IPS-15b (cell line): Measurements from ENCODE around the gene AMMECR1.

Experiments
- H3K27me3 ChIP-seq: one replicate; pipeline ENCODE4 v1.6.1; 2013; ENCODE audit warnings: low read length; ENCODE audit not compliant: control insufficient read depth, insufficient read depth
- H3K36me3 ChIP-seq: one replicate; pipeline ENCODE4 v1.6.1; 2013; ENCODE audit warnings: low read length; ENCODE audit not compliant: control insufficient read depth, insufficient read depth
- H3K4me1 ChIP-seq: one replicate; pipeline ENCODE4 v1.6.1; 2013; ENCODE audit warnings: mild to moderate bottlenecking, low read length; ENCODE audit not compliant: control insufficient read depth, insufficient read depth
- H3K4me3 ChIP-seq: one replicate; pipeline ENCODE4 v1.5.1; 2013; ENCODE audit warnings: low read depth, low read length
- H3K9ac ChIP-seq: one replicate; pipeline ENCODE4 v1.6.1; 2013; ENCODE audit warnings: low read depth, mild to moderate bottlenecking, low read length
- H3K9me3 ChIP-seq: one replicate; pipeline ENCODE4 v1.6.1; 2013; ENCODE audit warnings: mild to moderate bottlenecking, low read length; ENCODE audit not compliant: control insufficient read depth, insufficient read depth

AMMECR1 gene

GRCh38 chrX:110310000-110310790 lies 7.7 kb downstream of the AMMECR1 start:
- H3K9ac ChIP-seq = no peak overlapping the region
- H3K36me3 ChIP-seq = no peaks in the 10 kb centered on the region
- H3K4me3 ChIP-seq = no peak overlapping the region
- no peaks in the 10 kb centered on the region for H3K9me3 ChIP-seq
- H3K4me1 ChIP-seq = peaks cover 40% of the 10 kb centered on the region
- no peaks in the 10 kb centered on the region for H3K27me3 ChIP-seq

- H3K4me1 ChIP-seq = peaks cover 24% of the 10 kb centered on the region
- no peak overlapping the region for H3K9ac ChIP-seq
- no peak overlapping the region for H3K4me3 ChIP-seq
- no peaks in the 10 kb centered on the region for H3K9me3 ChIP-seq
- no peaks in the 10 kb centered on the region for H3K27me3 ChIP-seq
- no peaks in the 10 kb centered on the region for H3K36me3 ChIP-seq
These were observed 9.7 kb downstream of the AMMECR1 start for GRCh38 chrX:110308220-110308619.

GRCh38 chrX:110304884-110305283 lies 13.0 kb downstream of the AMMECR1 start:
- no peak overlapping the region for H3K9ac ChIP-seq
- no peaks in the 10 kb centered on the region for H3K36me3 ChIP-seq
- H3K4me3 ChIP-seq = no peak overlapping the region
- H3K4me1 ChIP-seq = peaks cover 8% of the 10 kb centered on the region
- H3K9me3 ChIP-seq = no peaks in the 10 kb centered on the region
- H3K27me3 ChIP-seq = no peaks in the 10 kb centered on the region

- Histone ChIP-seq H3K27me3 (no peaks in the 10 kb centered on the region), H3K9me3 (no peaks in the 10 kb centered on the region), H3K36me3 (no peaks in the 10 kb centered on the region), H3K9ac (no peak overlapping the region), H3K4me3 (no peak overlapping the region), H3K4me1 (peaks cover 8% of the 10 kb centered on the region)
These were observed 13.5 kb downstream of the AMMECR1 start for GRCh38 chrX:110304371-110304770.

- Histone ChIP-seq H3K9me3 (no peaks in the 10 kb centered on the region), H3K36me3 (no peaks in the 10 kb centered on the region), H3K27me3 (no peaks in the 10 kb centered on the region), H3K4me3 (no peak overlapping the region), H3K4me1 (no peaks in the 10 kb centered on the region), H3K9ac (no peak overlapping the region)
These were observed 14.9 kb downstream of the AMMECR1 start for GRCh38 chrX:110302975-110303374.

- Histone ChIP-seq H3K4me3 (no peak overlapping the region), H3K9ac (no peak overlapping the region), H3K9me3 (no peaks in the 10 kb centered on the region), H3K4me1 (no peaks in the 10 kb centered on the region), H3K27me3 (no peaks in the 10 kb centered on the region), H3K36me3 (no peaks in the 10 kb centered on the region)
These were observed 16.7 kb downstream of the AMMECR1 start for GRCh38 chrX:110301194-110301593.

- no peak overlapping the region for H3K9ac ChIP-seq
- no peaks in the 10 kb centered on the region for H3K4me1 ChIP-seq
- H3K4me3 ChIP-seq = no peak overlapping the region
- H3K27me3 ChIP-seq = no peaks in the 10 kb centered on the region
- H3K9me3 ChIP-seq = no peaks in the 10 kb centered on the region
- H3K36me3 ChIP-seq = no peaks in the 10 kb centered on the region
These were observed 23.8 kb downstream of the AMMECR1 start for GRCh38 chrX:110294087-110294486.

GRCh38 chrX:110293658-110294057 lies 24.2 kb downstream of the AMMECR1 start:
- no peaks in the 10 kb centered on the region for H3K36me3 ChIP-seq
- H3K4me3 ChIP-seq = no peak overlapping the region
- H3K4me1 ChIP-seq = no peaks in the 10 kb centered on the region
- no peaks in the 10 kb centered on the region for H3K27me3 ChIP-seq
- H3K9ac ChIP-seq = no peak overlapping the region
- H3K9me3 ChIP-seq = no peaks in the 10 kb centered on the region

GRCh38 chrX:110287605-110288004 lies 30.3 kb downstream of the AMMECR1 start:
- H3K9me3 ChIP-seq = no peaks in the 10 kb centered on the region
- no peak overlapping the region for H3K4me3 ChIP-seq
- H3K36me3 ChIP-seq = no peaks in the 10 kb centered on the region
- no peaks in the 10 kb centered on the region for H3K27me3 ChIP-seq
- no peak overlapping the region for H3K9ac ChIP-seq
- H3K4me1 ChIP-seq = no peaks in the 10 kb centered on the region

GRCh38 chrX:110286106-110286505 lies 31.8 kb downstream of the AMMECR1 start:
- no peak overlapping the region for H3K9ac ChIP-seq
- H3K27me3 ChIP-seq = no peaks in the 10 kb centered on the region
- no peak overlapping the region for H3K4me3 ChIP-seq
- no peaks in the 10 kb centered on the region for H3K36me3 ChIP-seq
- H3K9me3 ChIP-seq = no peaks in the 10 kb centered on the region
- H3K4me1 ChIP-seq = no peaks in the 10 kb centered on the region

- Histone ChIP-seq H3K4me1 (no peaks in the 10 kb centered on the region), H3K4me3 (no peak overlapping the region), H3K9me3 (no peaks in the 10 kb centered on the region), H3K27me3 (no peaks in the 10 kb centered on the region), H3K36me3 (no peaks in the 10 kb centered on the region), H3K9ac (no peak overlapping the region)
These were observed 33.7 kb downstream of the AMMECR1 start for GRCh38 chrX:110284159-110284558.

- no peak overlapping the region for H3K9ac ChIP-seq
- peaks cover 3% of the 10 kb centered on the region for H3K4me1 ChIP-seq
- no peaks in the 10 kb centered on the region for H3K9me3 ChIP-seq
These were observed 35.0 kb downstream of the AMMECR1 start for GRCh38 chrX:110282922-110283321.

More at GRCh38 chrX:110282922-110283321, 35.0 kb downstream of the AMMECR1 start:
- Histone ChIP-seq H3K36me3 (no peaks in the 10 kb centered on the region), H3K27me3 (no peaks in the 10 kb centered on the region), H3K4me3 (no peak overlapping the region)
